Fibroblast of villous mesenchyme (primary cell): ENCODE measurements around the gene ASB2. TPM values are rescaled to one million over a fixed set of nuclear protein-coding genes. Genes with fewer than 3 reads are reported as not detected.

Source experiments
- DNase-seq: peaks from one replicate; pipeline ENCODE4 v3.0.0-alpha.2; 2010; ENCODE audit warnings: low read depth
- H3K4me3 ChIP-seq: 2 replicates; pipeline ENCODE4 v1.5.1; 2011; ENCODE audit warnings: low read depth, mild to moderate bottlenecking, low read length
- total RNA-seq: library from RNA; depleted of rRNA; stranded (reverse); fragments of >200 nt; gene quantifications from 2 replicates; pipeline ENCODE4 v1.2.3, GENCODE V29; 2012
- TF ChIP-seq, protein P1 (sequence below): IDR thresholded peaks from 2 replicates; pipeline ENCODE4 v1.5.1; 2012; ENCODE audit warnings: low read depth, mild to moderate bottlenecking, low read length; ENCODE audit not compliant: insufficient read depth

Gene ASB2
- total RNA-seq, 1 donor: 0.86 TPM

DNA sequence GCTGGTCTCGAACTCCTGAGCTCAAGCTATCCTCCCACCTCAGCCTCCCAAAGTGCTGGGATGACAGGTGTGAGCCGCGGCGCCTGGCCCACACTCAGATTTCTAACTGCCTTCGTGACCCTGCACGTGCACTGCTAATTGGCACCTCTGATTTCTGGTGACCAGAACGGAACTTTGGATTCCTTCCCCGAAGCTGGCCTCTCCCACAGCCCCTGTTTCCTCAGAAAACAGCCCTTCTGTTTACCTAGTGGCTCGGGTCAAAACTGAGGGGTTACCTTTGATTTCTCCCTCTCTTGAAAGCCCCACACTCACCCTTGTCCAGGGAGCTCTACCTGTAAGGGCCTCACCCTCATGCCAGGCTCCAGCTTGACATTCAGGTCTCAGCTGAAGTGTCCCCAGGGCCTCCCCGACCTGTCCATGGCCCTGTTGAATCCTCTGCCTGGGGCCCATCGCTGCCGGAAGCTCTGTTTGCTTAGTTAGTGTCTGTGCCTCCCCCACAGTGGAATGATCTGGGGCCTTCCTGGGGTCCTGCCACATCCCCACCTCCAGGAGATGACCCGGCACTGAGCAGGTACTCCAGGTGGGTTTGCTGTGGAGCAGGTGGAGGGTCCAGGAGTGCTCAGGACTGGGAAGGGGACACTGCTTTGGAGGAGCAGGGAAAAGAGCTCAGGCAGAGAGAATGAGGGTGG, 73.6 kb downstream of the ASB2 start:
- DNase-seq: no peak
- no peak overlapping the region for H3K4me3 ChIP-seq
- TF ChIP-seq, protein P1, sequence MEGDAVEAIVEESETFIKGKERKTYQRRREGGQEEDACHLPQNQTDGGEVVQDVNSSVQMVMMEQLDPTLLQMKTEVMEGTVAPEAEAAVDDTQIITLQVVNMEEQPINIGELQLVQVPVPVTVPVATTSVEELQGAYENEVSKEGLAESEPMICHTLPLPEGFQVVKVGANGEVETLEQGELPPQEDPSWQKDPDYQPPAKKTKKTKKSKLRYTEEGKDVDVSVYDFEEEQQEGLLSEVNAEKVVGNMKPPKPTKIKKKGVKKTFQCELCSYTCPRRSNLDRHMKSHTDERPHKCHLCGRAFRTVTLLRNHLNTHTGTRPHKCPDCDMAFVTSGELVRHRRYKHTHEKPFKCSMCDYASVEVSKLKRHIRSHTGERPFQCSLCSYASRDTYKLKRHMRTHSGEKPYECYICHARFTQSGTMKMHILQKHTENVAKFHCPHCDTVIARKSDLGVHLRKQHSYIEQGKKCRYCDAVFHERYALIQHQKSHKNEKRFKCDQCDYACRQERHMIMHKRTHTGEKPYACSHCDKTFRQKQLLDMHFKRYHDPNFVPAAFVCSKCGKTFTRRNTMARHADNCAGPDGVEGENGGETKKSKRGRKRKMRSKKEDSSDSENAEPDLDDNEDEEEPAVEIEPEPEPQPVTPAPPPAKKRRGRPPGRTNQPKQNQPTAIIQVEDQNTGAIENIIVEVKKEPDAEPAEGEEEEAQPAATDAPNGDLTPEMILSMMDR: no peak

DNA sequence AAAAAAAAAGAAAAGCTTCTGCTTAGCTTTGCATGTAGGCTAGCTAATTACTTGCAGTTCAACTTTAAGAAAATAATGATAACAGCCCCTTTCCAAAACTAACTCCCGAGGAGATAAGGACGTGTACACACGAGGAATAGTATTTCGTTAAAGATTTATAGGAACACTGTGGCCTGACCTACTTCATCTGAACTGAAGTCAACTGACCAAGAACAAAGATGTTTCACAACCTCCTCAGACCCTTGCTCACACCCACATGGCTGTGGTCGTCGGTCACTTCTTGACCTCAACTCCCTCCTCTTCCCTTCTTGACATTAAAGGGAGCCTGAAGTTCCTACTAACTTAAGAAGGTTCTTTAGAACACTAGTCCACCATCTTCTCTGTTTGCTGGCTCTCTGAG, 74.6 kb downstream of the ASB2 start:
- no peak overlapping the region for H3K4me3 ChIP-seq
- TF ChIP-seq, protein P1: no peak
- no peak for DNase-seq

DNA sequence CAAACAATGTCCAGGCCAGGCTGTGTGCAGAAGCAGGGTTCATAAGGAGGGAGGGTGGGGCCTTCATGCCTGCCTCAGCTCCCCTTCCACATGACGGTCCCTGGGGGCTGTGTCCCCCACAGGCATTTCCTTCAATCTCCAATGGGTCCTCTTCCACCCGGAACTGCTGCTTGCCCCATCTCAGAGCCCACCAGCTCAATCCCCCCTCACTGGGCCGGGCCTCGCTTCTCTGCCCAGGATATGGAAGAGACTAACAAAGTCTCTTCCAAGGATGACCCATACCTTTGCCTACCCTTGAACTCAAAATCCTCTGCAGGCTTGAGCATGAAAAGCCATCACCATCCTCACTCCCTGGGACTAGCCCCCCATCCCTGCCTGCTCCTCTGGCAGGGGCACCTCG, 77.6 kb downstream of the ASB2 start:
- no peak for DNase-seq
- TF ChIP-seq, protein P1: no peak

DNA sequence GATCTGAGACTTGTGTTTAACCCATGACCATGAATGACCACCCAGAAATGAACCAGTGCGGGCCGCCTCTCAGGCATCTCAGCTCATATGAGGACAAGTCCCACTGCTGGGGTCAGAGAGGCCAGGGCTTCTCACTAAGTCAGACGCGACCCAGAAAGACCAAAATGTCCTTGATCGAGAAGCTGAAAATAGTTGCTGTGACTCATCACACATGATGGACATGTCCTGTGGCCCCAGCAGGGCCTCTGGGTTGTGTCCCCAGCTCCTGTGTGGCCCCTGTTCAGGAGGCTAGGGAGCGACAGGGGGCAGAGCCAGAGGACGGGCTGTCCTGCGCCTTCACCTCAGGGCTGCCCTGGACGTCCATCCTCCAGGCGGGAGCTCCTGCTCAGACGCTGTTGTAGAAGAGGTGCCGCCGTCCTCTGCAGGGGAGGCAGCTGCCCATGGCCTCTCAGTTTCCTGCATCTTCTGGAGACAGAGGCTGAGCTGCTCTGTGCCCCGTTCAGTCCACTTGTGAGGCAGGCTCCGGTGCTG, 78.2 kb downstream of the ASB2 start:
- no peak overlapping the region for H3K4me3 ChIP-seq
- no peak for DNase-seq
- TF ChIP-seq, protein P1: no peak

More for the DNA sequence above, 77.6 kb downstream of the ASB2 start:
- H3K4me3 ChIP-seq: no peak overlapping the region

DNA sequence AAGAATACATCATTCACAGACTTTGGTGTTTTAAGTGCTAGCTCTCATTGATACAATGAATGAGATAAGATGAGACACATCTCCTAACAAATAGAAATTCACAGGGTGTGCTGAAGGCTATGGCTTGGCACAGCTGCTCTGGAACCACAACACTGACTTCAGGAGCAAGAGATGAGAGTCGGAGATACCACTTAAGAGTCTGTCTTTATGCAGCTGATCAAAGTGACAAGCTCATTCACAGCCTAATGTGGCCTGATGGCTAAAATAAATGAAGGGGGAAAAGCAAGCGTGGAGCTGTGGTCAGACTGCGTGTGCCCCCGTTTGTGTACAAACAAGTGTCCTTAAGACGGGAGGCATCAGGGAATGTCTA, 78.9 kb downstream of the ASB2 start:
- H3K4me3 ChIP-seq: no peak overlapping the region
- no peak for DNase-seq
- TF ChIP-seq, protein P1: no peak

DNA sequence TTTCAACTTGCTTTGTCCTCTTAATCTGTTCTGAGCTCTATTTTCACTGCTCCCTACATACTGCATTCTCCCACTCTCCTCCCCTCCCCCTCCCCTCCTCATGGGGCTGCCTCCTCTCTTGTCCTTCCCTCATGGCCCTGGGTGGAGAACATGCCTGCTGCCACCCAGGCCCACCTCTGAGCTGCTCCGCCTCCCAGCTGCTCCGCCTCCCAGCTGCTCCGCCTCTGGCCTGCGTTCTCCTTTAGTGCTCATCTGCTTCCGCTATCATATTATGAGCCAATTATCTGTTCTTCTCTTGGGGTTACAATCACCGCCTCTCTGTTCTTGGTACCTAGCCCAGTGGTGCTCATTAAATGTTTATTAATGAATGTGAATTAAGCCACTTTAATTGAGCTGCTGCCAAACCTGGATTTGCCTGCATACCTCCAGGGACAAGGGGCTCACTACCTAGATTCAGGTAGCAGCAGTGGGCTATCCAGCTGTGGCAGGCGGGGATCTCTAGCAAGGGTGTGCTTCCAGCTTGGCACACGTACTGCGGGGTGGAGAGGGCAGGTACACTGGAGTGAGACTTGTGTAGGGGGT, 81.3 kb downstream of the ASB2 start:
- no peak for DNase-seq
- TF ChIP-seq, protein P1: no peak
- H3K4me3 ChIP-seq: no peak overlapping the region
